Measurements from ENCODE around the gene SLC9A3.

SLC9A3 gene

GRCh38 chr5:554284-554988, 30.2 kb upstream of the SLC9A3 start:
- DNase-seq = no peak

DNA sequence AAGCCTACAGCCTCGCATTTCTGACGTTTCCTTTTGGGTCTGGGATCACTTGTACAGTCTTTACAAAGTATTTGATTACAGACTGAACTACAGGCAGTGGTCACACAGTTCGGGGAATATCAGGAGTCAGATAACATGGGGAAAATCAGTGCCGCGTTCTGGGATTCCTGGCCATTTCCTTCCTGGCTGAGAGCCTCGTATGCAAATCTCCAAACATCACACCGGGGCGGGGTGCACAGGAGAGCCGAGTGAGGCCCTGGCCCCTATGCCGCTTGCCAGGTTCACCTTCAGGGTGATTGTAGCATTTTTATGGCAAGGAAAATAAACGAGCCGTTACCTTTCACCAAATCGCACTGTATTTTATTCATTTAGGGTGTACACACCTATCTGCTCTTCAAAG, 29.6 kb upstream of the SLC9A3 start:
- no peak for DNase-seq

DNA sequence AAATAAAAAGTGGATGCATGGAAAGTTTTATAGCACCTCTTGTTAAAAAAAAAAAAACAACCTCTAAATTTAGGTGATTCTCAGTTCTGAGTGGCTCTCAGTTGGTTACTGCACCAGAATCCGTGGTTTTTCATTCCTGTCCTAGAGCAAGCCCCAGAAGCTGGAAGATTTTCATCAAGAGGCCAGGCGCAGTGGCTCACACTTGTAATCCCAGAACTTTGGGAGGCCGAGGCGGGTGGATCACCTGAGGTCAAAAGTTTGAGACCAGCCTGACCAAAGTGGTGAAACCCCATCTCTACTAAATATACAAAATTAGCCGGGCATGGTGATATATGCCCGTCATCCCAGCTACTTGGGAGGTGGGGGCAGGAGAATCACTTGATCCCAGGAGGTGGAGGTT, 27.2 kb upstream of the SLC9A3 start:
- DNase-seq = no peak

DNA sequence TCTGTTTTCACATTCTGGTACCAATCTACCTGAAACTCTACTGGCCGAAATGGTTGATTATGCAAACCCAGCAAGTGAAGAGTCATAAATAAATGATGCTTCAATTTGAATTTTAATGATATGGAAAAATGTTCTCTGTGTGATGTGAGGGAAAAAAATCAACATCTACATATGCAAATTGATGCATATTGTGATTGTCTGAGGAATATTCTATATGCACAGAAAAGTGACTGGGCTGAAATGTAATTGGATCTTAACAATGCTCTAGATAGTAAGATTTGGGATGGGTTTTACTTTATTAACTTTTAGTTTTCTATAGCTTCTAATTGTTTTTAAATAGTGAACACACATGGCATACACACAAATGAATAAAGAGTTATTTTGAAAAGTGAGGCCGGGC, 25.0 kb upstream of the SLC9A3 start:
- DNase-seq = no peak

DNA sequence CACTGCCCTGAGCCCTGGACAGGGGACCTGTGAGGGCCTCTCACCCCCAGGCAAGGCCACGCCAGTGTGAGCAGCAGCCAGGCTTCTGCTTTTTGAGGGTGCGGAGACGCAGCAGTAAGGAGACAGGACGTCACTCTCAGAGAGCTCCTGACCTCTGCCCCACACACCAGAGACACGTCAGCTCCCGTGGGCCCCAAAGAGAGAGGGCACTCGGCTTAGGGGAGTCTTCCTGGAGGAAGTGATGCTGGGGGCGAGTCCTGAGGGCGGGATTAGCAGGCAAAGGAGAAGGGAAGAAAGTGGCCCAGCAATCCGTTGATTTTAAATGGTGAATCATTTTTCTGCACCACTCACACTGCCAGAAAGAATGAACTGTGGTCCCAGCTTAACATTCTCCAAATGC, 24.0 kb upstream of the SLC9A3 start:
- no peak for DNase-seq

- DNase-seq = no peak
Observed at GRCh38 chr5:547086-547924, 23.1 kb upstream of the SLC9A3 start.

GRCh38 chr5:546376-546908, 22.2 kb upstream of the SLC9A3 start:
- no peak for DNase-seq

DNA sequence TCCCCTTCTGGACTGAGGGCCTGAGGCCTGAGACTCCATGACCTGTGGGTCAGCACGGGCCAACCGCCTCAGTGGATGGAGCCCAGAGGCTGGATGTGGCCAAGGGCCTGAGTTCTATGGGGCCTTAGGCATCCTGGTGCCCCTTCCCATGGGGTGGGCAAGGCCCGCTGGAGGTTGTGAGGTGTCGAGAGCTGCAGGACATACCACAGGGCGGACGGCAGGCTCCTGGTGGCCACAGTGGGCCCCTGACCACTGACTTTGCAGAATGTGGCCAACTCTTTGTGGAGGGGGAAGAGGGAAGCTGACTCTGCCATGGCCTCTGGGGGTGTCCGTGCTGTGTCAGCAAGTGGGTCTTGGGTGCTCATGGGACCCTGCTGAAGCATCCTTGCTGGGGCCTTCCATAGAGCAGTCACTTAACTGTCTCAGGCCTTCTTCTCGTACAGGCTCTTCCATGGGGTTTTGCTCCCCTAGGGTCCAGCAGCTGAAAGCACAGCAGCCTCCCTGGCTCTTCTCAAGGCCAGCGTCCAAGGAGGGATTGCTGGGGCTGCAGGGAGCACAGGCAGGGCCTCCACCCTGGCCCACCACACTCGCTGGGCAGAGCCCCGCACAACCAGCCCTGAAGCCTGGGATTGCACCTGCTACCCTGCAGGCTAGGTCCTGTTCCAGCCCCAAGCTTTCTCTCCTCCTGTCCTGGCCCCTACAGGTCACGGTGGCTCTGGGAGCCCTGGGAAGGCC, 21.6 kb upstream of the SLC9A3 start:
- DNase-seq = no peak

DNA sequence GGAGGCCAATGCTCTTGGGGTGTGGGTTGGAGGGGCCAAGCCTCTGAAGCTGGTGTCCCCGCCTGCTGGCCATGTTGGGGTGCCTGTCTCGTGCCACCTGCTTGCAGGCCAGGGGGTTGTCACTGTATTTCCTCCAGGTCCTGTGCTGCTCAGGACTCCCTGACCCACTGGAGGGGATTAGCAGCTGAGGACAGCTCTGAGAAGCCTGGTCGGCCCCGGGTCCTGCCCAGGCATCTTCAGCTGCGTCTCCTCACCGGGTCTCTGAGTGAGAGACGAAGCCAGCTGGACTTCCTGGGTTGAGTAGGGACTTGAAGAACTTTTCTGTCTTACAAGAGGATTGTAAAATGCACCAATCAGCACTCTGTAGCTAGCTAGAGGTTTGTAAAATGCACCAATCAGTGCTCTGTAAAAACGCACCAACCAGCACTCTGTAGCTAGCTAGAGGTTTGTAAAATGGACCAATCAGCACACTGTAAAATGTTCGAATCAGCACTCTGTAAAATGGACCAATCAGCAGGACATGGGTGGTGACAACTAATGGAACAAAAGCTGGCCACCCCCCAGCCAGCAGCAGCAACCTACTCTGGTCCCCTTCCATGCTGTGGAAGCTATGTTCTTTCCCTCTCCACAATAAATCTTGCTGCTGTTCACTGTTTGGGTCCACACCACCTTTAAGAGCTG, 20.6 kb upstream of the SLC9A3 start:
- no peak for DNase-seq

GRCh38 chr5:543755-544674, 19.8 kb upstream of the SLC9A3 start:
- peak; percentile 22 to 41 for DNase-seq

DNA sequence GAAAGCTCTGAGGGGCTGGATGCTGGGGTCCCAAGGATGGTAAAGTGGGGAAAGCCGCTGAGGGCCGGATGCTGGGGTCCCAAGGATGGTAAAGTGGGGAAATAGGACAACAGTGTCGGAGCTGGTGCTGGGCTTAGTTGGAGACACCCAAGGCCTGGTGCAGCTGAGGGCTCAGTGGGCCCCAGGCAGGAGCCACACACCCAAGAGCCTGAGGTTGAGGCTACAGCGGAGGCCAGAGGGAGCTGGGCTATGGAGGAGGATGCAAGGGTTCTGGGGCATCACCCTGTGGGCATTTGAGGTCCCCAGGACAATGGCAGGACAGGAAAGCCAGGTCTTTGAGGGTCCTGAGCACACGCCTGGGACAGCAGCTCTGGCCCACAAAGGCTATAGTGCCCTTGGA, 19.1 kb upstream of the SLC9A3 start:
- DNase-seq = no peak

- DNase-seq = no peak
Observed at GRCh38 chr5:542319-543311, 18.4 kb upstream of the SLC9A3 start.

DNA sequence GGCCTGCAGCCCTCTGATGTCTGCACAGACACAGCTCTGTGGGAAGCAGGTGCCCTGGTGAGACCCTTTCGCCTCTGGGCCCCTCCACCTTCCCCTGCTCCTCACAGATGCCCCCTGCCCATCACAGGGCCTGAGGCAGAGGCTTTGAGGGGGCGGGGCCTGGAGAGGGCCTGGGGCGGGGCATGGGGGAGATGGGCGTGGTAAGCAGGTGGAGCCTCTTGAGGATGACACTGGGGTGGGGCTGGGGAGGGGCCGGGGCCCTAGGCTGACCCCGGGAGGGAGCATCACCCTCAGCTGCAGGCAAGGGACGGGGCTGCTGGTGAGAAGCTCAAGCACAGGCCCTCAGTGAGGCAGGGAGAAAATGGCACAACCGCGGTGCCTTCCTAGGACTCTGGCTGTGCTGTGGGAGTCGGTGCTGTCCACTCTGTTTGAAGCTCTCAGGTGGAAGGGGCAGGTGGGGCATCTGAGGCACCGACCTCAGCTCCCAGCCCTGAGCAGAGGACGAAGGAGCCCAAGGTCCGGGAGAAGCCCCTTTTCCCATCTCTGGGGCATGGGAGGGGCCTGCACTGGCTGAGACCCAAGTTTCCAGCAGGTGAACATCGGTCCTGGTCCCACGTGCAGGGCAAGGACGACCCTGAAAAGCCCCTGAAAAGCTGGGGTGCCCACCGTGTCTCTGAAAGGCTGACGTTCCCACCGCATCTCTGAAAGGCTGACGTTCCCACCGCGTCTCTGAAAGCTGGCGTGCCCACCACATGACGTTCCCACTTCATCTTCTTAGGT, 17.5 kb upstream of the SLC9A3 start:
- DNase-seq = no peak

- DNase-seq = no peak
Observed at GRCh38 chr5:540906-541538, 16.8 kb upstream of the SLC9A3 start.

GRCh38 chr5:540071-540905, 16.0 kb upstream of the SLC9A3 start:
- DNase-seq = no peak

DNA sequence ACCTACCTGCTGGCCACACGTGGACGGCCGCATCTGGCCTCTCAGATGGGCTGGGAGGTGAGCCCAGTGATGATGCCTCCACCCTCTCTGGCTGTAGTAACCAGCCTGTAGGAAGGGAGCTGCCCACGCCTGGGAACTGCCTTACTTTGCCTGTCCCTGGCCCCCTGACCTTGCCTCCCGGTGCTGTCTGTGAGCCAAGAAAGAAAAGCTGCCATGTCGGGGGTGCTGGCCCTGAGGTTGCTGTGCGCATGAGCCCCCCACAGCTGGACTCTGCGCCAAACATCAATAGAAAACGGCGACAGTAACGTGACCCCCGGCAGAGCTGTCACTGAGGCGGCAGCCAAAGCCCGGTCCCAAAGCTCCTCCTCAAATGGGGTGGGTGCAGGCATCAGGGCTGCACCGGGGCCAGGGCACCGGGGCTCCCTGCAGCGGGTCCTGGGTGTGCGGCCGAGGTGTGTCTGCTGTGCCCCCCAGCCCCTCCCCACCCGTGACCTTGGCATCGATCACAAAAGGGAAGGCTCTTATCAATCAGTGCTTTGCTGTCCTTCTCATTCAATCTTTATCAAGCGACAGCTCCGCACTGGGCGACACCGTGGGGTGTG, 15.3 kb upstream of the SLC9A3 start:
- DNase-seq = no peak

DNA sequence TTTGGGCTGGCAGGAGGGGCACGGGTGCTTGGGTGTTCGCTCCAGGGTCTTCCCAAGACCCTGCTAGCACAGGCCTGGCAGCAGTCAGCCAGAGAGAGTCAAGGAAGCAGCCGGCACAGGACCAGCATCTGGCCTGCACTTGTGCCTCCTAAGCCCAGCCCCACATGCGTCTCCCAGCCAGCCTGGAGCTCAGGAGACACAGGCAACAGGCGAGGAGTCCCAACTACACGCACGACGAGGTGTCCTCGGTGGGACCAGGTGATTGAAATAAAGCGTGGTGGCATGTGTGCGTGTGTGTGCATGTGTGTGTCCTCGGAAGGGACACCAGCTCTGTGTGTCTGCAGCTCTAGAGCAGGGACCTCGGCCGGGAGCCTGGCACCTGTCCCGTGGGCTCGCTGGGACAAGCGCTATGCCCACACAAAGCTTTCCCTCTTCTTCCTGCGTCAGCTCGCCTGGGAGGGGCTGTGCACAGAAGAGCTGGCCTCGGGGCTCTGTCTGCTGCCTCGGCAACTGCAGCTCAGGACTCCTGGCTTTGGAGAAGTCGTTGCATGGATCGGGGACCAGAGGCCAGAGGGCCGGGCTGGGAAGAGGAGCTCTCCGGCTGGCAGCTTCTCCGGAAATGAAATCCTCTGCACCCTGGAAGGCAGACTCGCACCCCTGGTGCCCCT, 14.7 kb upstream of the SLC9A3 start:
- no peak for DNase-seq

Data from stimulated activated CD4-positive, alpha-beta T cell treated with anti-CD3 and anti-CD28 coated beads, Interleukin-2, amount 100 ng/mL, for 48 hours (primary cell).